ENCODE results near the gene IPO5.
"Not testable (repeated sequence)": the region's sequence is repeated elsewhere in the genome, so short reads cannot be mapped to it uniquely, and the experiment has no call there.

IPO5 gene

GRCh38 chr13:97951376-97951775 is 2.1 kb upstream of the IPO5 start:
- no peak for DNase-seq

- DNase-seq: not testable (repeated sequence)
Observed at GRCh38 chr13:97952831-97953230, 644 bp upstream of the IPO5 start.

DNA sequence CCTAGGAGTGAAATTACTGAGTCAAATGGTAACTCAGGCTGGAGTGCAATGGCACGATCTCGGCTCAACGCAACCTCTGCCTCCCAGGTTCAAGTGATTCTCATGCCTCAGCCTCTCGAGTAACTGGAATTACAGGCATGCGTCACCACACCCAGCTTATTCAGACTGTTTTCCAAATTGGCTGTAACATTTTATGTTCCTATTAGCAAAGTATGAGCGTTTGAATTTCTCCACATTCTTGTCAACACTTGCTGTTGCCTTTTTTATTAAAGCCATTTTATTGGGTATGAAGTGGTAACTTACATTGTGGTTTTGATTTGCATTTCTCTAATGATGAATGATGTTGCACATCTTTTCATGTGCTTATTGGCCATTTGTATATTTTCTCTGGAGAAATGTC is 7.9 kb downstream of the IPO5 start:
- DNase-seq: no peak

DNA sequence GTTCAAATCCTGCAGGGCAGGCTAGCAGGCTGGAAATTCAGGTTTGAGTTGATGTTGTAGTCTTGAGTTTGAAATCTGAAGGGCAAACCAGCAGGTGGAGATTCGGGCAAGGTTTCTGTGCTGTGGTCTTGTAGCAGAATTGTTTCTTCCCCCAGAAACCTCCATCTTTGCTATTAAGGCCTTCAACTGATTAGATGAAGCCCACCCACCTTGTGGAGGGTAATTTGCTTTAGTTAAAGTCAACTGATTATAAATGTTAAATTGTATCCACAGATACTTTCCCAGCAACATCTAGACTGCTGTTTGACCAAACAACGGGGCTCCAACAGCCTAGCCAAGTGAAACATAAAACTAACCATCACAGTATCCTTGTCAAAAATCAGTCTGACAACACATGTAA is 9.4 kb downstream of the IPO5 start:
- no peak for DNase-seq

GRCh38 chr13:97967226-97967625 is 13.8 kb downstream of the IPO5 start:
- no peak for DNase-seq

DNA sequence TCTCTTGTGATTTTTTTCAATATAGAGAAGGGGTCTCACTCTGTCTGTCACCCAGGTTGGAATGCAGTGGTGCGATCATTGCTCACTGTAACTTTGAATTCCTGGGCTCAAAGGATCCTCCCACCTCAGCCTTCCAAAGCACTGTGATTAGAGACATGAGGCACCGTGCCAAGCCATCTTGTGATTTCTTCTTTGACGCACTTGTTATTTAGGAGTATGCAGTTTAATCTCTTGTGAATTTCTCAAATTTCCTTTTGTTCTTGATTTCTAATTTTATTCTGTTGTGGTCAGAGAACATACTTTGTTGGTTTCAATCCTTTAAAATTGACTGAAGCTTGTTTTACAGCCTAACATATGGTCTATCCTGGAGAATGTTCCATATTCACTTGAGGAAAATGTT is 14.5 kb downstream of the IPO5 start:
- no peak for DNase-seq

DNA sequence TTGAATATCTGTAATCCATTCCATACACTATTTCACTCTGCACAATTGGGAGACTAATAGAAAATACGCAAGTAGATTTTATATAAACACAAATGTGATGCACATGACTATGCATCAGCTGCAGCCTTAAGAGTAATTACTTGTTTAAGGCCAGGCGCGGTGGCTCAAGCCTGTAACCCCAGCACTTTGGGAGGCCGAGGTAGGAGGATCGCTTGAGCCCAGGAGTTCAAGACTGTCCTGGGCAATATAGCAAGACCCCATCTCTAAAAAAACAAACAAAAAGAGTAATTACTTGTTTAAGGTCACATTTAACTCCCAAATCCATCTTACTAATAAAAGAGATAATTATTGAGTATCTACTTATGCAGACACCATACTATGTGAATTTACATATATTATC is 18.0 kb downstream of the IPO5 start:
- DNase-seq: no peak

DNA sequence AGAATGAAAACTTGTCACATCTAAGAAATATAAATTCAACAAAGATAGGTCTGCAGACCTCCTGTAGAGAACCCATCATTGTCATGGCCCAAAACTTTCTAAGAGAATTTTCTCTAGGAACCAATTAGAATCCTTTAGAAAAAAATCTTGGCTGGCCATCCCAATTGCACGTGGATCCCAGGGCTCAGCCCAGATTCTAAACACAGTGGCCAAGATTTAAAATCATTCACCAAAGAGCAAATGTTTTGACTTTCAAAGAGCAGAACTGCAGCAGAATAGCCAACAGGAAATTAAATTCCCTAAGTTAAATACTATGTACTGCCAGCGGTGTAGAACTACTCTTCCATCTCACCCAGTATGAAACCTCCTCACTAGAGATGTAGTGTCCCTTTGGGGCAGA is 21.3 kb downstream of the IPO5 start:
- no peak for DNase-seq

- no peak for DNase-seq
Observed at GRCh38 chr13:97975280-97975847, 21.9 kb downstream of the IPO5 start.

DNA sequence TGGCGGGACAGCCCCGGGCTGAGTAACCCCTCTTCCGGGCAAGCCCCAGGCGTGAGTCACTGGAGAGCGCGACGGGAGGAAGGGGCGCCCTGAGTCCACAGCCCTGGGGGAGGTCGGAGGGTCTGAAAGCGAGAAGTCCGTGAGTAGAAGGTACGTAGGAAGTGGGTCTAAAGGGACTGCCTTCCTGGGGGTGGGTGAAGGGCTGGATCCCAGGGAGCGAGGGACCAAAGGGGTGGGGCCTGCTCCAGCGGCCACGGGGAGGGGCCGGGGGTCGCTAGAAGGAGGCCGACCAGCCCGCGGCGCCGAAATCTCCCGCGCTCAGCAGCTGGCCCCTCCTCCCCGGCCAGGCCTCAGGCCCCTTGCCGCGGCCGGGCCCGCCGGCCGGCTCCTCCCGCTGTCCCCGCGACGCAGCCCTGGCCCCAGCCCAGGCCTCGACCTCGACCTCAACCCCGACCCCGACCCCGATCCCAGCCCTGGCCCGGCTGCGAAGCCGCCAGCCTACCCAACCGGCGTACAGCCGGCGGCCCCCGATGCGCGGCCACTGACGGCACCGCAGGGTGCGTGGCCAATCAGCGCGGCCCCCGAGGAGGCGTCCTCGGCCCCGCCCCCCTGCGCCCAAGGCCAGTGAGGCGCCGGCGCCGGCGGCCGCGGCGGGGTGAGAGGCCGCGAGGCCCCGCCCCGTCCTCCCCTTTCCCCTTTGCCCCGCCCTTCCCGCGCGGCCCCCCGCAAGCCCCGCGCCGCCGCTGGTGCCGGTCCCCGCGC is 22.6 kb downstream of the IPO5 start:
- peak; percentile 96 for DNase-seq

DNA sequence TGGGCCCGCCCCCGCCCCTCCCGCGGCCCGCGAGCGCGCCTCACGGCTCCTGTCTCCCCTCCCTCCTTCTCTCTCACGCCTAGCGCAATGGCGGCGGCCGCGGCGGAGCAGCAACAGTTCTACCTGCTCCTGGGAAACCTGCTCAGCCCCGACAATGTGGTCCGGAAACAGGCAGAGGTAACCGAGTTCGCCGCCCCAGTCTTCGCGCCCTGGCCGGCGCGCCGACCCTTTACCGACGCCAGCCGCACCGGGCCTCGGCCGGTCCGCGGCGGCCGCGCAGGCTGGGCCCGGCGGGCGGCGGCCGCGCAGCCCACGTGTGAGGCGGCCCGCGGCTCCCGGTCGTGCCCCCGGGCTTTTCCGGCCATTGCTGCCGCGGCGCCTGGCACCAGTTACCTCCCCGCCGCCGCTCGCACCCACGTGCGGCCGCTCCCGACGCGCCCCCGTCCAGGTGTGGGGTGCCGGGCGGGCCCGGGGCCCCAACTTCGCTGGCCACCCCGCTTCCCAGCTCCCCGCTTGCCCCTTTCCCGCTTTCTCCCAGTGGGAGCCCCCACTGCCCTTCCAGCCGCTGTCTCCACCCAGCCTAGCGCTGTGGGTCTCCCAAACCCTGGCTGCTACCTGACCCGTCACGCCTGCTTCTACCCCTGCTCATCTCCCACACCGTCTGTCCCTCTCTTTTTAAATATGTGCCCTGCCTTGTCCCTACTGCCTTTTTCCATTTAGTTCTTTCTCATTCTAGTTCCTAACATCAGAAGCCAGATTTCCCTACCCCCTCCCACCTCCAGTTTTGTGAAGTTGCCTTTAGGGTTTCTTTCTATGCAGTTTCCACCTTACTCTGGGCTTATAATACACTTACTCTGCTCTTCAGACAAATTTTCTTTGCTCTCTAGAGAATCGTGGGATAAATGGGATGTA is 23.4 kb downstream of the IPO5 start:
- DNase-seq: no peak

DNA sequence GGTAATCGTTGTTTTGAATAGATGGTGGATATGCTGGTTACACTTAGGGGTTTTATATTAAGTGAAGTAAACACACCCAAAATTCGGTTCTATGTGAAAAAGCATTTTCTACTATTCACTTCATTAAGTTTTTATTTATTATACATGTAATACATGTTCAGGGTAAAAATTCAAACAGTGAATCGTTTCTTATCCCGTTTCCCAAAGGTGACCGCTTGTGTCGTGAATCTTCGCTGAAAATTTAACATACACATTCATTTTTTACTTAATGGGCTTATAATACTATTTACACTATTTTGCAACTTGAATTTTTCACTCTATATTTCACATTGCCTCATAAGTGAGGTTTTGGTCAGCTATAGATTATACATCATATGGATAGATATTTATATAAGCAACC is 24.5 kb downstream of the IPO5 start:
- no peak for DNase-seq

GRCh38 chr13:97978651-97979050 is 25.2 kb downstream of the IPO5 start:
- no peak for DNase-seq

DNA sequence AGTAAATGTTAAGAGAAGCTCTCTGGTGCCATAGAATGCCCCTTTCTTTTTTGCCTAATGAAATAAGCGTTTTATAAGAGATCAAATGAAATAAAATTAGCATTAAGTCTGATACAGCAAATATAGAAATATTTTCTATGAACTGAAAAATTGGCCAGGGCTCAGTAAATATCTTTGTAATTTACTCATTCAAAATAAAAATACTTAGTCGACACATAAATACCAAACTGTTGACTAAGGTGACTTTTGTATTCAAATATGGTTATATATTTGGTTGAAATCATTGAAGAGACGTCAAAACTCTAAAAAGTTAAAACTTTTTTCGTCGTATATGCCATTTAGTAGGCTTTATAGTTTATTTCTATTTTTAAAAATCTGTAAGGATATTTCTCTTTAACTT is 25.6 kb downstream of the IPO5 start:
- DNase-seq: no peak

- no peak for DNase-seq
Observed at GRCh38 chr13:97979556-97979955, 26.1 kb downstream of the IPO5 start.

GRCh38 chr13:97982286-97982685 is 28.8 kb downstream of the IPO5 start:
- no peak for DNase-seq

GRCh38 chr13:97986835-97987234 is 33.4 kb downstream of the IPO5 start:
- no peak for DNase-seq

DNA sequence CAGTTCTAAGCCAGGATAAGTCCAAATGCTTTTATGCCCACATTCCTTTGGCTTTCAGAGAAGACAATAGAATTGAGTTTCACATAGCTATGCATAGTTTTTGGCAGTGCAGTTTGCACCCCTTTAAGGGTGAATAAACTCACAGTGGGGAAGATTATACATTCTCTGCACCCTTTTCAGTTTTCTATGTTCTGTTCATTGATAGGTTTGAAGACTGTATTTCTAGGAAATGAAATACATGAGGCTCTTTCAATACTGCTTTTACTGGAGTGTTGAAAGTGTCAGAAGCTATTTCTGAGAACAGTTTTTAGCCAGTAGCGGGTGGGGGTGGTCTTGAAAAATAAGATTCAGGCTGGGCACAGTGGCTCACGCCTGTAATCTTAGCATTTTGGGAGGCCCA is 46.2 kb downstream of the IPO5 start:
- DNase-seq: no peak

- no peak for DNase-seq
Observed at GRCh38 chr13:98004107-98004506, 50.6 kb downstream of the IPO5 start.

GRCh38 chr13:98004997-98005396 is 51.5 kb downstream of the IPO5 start:
- not testable (repeated sequence) for DNase-seq

- no peak for DNase-seq
Observed at GRCh38 chr13:98007001-98007400, 53.5 kb downstream of the IPO5 start.

- no peak for DNase-seq
Observed at GRCh38 chr13:98013241-98013640, 59.8 kb downstream of the IPO5 start.

DNA sequence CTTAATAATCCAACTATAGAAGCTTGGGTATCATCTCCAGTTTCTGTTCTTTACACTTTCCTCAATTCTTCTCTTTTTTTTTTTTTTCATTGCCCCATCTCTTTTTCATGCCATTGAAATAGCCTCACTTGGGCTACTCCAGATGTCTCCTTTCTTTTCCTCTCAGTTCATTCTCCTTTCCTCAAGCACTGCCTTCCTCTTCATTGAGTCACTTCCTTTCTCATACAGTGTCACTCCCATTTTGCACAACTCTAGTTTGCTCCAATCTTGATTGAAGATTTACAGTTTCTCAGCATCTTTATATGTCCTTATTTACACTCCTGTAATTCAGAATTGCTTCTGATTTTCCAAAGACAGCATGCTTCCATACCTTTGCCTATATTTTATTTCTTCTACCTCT is 61.3 kb downstream of the IPO5 start:
- DNase-seq: no peak

DNA sequence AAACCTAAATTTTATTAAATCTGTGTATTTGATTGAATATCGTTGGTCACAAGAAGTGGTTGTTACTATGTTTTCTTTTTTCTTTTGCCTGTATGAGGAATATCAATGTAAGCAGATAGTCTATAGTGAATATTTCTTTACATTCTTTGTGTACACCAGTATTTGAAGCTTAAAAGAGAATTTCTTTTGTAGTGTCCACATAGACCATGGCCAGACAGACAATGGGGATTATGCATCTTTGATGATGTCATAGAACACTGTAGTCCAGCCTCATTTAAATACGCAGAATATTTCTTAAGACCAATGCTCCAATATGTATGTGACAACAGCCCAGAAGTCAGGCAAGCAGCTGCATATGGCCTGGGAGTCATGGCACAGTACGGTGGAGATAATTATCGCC is 64.8 kb downstream of the IPO5 start:
- DNase-seq: no peak
